CD4-positive, CD25-positive, alpha-beta regulatory T cell (primary cell): ENCODE results near the gene KLK11. TPM values are rescaled to one million over a fixed set of nuclear protein-coding genes. Genes with fewer than 3 reads are reported as not detected.

Experiments
- ATAC-seq, 2 donors: fragments of 150-1000 bp; cut with Tn5 transposase; one replicate each; pipeline ENCODE4 v1.10.0; 2021; ENCODE audit warnings: low read depth in 2 of 2, moderate number of reproducible peaks in 2 of 2, moderate library complexity in 1 of 2
- DNase-seq, 3 donors: peaks; one replicate each; pipeline versions ENCODE4 v3.0.0 to v3.0.0-alpha.2; 2012 to 2022; ENCODE audit warnings: mixed read lengths in 1 of 3
- H3K27ac ChIP-seq: one replicate; pipeline ENCODE4 v1.7.0; 2013; ENCODE audit warnings: mild to moderate bottlenecking, low read length; ENCODE audit not compliant: insufficient read depth, poor library complexity, severe bottlenecking
- H3K27me3 ChIP-seq: one replicate; pipeline ENCODE4 v1.7.0; 2013; ENCODE audit warnings: low read length; ENCODE audit not compliant: control insufficient read depth, insufficient read depth
- H3K36me3 ChIP-seq: one replicate; pipeline ENCODE4 v1.7.0; 2013; ENCODE audit warnings: mild to moderate bottlenecking, low read length, moderate library complexity; ENCODE audit not compliant: control insufficient read depth, insufficient read depth
- H3K4me1 ChIP-seq: 2 replicates; pipeline ENCODE4 v1.7.0; 2013; ENCODE audit warnings: mild to moderate bottlenecking, low read length; ENCODE audit not compliant: insufficient read depth, control insufficient read depth, poor library complexity, severe bottlenecking
- H3K4me3 ChIP-seq: one replicate; pipeline ENCODE4 v1.7.0; 2013; ENCODE audit warnings: low read depth, mild to moderate bottlenecking, low read length, moderate library complexity
- H3K9me3 ChIP-seq, 2 experiments: 1 replicate in 1 of 2; 2 replicates in 1 of 2; pipeline ENCODE4 v1.7.0; 2013; ENCODE audit warnings: low read length in 2 of 2, mild to moderate bottlenecking in 1 of 2, moderate library complexity in 1 of 2; ENCODE audit not compliant: control insufficient read depth in 2 of 2
- H3K27ac Mint-ChIP-seq, 3 donors: one replicate each; pipeline ENCODE4 v1.8.0; 2020 to 2022; ENCODE audit warnings: mild to moderate bottlenecking in 3 of 3, mixed read lengths in 3 of 3, moderate library complexity in 2 of 3
- H3K27me3 Mint-ChIP-seq: one replicate; pipeline ENCODE4 v1.8.0; 2022; ENCODE audit warnings: mild to moderate bottlenecking, mixed read lengths
- H3K36me3 Mint-ChIP-seq: one replicate; pipeline ENCODE4 v1.8.0; 2020; ENCODE audit warnings: mixed read lengths
- H3K4me1 Mint-ChIP-seq, 4 donors: one replicate each; pipeline ENCODE4 v1.8.0; 2020 to 2022; ENCODE audit warnings: mixed read lengths in 4 of 4, mild to moderate bottlenecking in 1 of 4
- H3K4me3 Mint-ChIP-seq, 4 donors: one replicate each; pipeline ENCODE4 v1.8.0; 2020 to 2022; ENCODE audit warnings: mild to moderate bottlenecking in 4 of 4, mixed read lengths in 4 of 4, moderate library complexity in 3 of 4
- H3K9me3 Mint-ChIP-seq, 7 donors: one replicate each; pipeline ENCODE4 v1.8.0; 2020 to 2022; ENCODE audit warnings: mixed read lengths in 7 of 7, mild to moderate bottlenecking in 3 of 7, moderate library complexity in 2 of 7
- polyA plus RNA-seq, 4 donors: library from polyadenylated mRNA; unstranded; fragments of 300-500 nt; fragmentation: Illumina TruSeq; gene quantifications; one replicate each; pipeline ENCODE4 v1.2.3, GENCODE V29; 2021
- total RNA-seq: library from RNA; stranded (reverse); gene quantifications from one replicate; pipeline ENCODE4 v1.2.3, GENCODE V29; 2022

The KLK11 gene
- total and polyA plus RNA-seq, 5 donors from 2014 or later, result not detected

DNA sequence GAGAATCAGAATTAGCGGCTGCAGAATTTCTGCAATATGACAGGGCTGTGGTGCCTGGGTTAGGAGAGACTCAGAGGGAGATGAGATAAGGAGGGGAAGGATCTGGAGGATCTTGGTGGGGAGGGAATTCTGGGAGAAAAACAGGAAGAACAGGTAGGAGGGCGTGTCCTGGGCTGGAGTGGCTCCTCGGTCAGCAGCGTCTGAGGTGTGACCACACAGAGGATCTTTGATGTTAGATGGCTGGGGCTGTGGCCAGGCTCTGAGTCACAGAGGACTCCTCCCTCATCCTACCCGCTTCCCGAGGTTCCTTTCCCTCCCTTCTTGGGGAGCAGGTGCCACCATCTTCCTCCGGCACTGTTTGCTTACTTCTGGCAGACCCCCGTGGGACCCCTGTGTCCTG, 50.6 kb downstream of the KLK11 start:
- no peak for DNase-seq
- Histone ChIP-seq H3K27me3 (no peaks in the 10 kb centered on the region), H3K9me3 (no peaks in the 10 kb centered on the region), H3K27ac (no peak overlapping the region), H3K36me3 (no peaks in the 10 kb centered on the region), H3K4me3 (no peak overlapping the region), H3K4me1 (no peaks in the 10 kb centered on the region)
- no peaks in the 10 kb centered on the region for H3K4me1 Mint-ChIP-seq
- peaks cover 30% of the 10 kb centered on the region for H3K27me3 Mint-ChIP-seq
- H3K9me3 Mint-ChIP-seq, result no peaks in the 10 kb centered on the region
- no peak for ATAC-seq
- H3K27ac Mint-ChIP-seq, result no peak overlapping the region
- no peaks in the 10 kb centered on the region for H3K36me3 Mint-ChIP-seq
- no peak overlapping the region for H3K4me3 Mint-ChIP-seq

DNA sequence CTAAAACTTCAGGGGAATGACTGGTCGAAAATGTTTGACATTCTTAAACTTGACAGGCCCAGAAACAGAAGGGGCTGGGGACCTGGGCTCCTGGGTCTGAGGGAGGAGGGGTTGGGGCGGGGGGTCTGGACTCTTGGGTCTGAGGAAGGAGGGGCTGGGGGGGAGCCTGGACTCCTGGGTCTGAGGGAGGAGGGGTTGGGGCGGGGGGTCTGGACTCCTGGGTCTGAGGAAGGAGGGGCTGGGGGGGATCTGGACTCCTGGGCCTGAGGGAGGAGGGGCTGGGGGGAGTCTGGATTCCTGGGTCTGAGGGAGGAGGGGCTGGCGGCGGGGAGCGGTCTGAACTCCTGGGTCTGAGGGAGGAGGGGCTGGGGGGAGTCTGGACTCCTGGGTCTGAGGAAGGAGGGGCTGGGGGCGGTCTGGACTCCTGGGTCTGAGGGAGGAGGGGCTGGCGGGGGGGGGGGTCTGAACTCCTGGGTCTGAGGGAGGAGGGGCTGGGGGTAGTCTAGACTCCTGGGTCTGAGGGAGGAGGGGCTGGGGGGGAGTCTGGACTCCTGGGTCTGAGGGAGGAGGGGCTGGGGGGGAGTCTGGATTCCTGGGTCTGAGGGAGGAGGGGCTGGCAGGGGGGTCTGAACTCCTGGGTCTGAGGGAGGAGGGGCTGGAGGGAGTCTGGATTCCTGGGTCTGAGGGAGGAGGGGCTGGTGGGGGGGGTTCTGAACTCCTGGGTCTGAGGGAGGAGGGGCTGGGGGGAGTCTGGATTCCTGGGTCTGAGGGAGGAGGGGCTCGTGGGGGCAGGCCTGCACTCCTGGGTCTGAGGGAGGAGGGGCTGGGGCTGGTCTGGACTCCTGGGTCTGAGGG, 51.5 kb downstream of the KLK11 start:
- no peak for DNase-seq
- Mint-ChIP-seq H3K27ac (no peak overlapping the region), H3K36me3 (no peaks in the 10 kb centered on the region), H3K4me3 (no peak overlapping the region), H3K9me3 (no peaks in the 10 kb centered on the region), H3K4me1 (no peaks in the 10 kb centered on the region), H3K27me3 (peaks cover 29% of the 10 kb centered on the region)
- Histone ChIP-seq H3K9me3 (no peaks in the 10 kb centered on the region), H3K27ac (no peak overlapping the region), H3K27me3 (no peaks in the 10 kb centered on the region), H3K4me3 (no peak overlapping the region), H3K36me3 (no peaks in the 10 kb centered on the region), H3K4me1 (no peaks in the 10 kb centered on the region)
- ATAC-seq, result no peak

DNA sequence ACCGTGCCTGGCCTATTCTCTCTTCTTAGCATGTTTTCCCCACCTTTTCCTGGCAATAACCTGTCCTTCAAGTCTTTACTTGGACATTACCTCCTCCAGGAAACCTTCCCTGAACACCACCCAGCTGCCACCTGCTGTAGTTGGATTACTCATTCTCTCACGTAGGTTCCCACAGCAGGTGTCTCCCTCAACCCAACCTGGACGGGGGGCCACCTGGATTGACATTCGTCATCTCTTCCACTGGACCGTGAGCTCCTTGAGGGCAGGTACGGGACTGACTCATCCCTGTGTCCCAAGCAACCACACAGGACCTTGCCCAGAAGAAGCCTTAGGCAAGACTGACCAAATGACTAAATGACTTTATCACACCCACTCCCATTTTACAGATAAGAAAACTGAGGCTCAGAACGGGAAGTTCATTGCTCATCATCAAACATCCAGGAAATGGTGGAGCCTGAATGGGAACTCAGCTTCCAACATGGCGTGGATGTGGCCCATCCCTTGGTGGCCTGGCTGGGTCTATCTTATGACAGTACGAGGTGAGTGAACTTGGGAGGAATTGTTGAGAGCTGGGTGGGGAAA, 53.5 kb downstream of the KLK11 start:
- Histone ChIP-seq H3K9me3 (no peaks in the 10 kb centered on the region), H3K27ac (no peak overlapping the region), H3K4me3 (no peak overlapping the region), H3K36me3 (no peaks in the 10 kb centered on the region), H3K4me1 (no peaks in the 10 kb centered on the region), H3K27me3 (no peaks in the 10 kb centered on the region)
- ATAC-seq, result no peak
- no peak for DNase-seq
- H3K27ac Mint-ChIP-seq, result no peak overlapping the region
- no peaks in the 10 kb centered on the region for H3K36me3 Mint-ChIP-seq
- peaks cover 29% of the 10 kb centered on the region for H3K27me3 Mint-ChIP-seq
- no peak overlapping the region for H3K4me3 Mint-ChIP-seq
- no peaks in the 10 kb centered on the region for H3K4me1 Mint-ChIP-seq
- no peaks in the 10 kb centered on the region for H3K9me3 Mint-ChIP-seq

Other genes with a start within 250 kb of the KLK11 start
- gene ACP4, start 236.2 kb downstream of the KLK11 start, total RNA-seq, result not detected
- gene ACP4, start 236.2 kb downstream of the KLK11 start, polyA plus RNA-seq, result not detected
- 0.47 TPM for gene KLK1, start 202.8 kb downstream of the KLK11 start, total RNA-seq
- gene KLK1, start 202.8 kb downstream of the KLK11 start, polyA plus RNA-seq, result under 1 TPM in 1 of 4 donors, not detected in 3; 0.48 TPM
- not detected for gene KLK15, start 193.0 kb downstream of the KLK11 start, total RNA-seq
- gene KLK15, start 193.0 kb downstream of the KLK11 start, polyA plus RNA-seq, result not detected
- not detected for gene KLK3, start 171.7 kb downstream of the KLK11 start, total RNA-seq
- not detected for gene KLK3, start 171.7 kb downstream of the KLK11 start, polyA plus RNA-seq
- gene KLK2, start 153.2 kb downstream of the KLK11 start, total RNA-seq, result not detected
- not detected for gene KLK2, start 153.2 kb downstream of the KLK11 start, polyA plus RNA-seq
- not detected for gene KLK4, start 115.2 kb downstream of the KLK11 start, total RNA-seq
- not detected for gene KLK4, start 115.2 kb downstream of the KLK11 start, polyA plus RNA-seq
- gene KLK5, start 73.6 kb downstream of the KLK11 start, total RNA-seq, result not detected
- gene KLK5, start 73.6 kb downstream of the KLK11 start, polyA plus RNA-seq, result not detected
- gene KLK6, start 57.0 kb downstream of the KLK11 start, total RNA-seq, result not detected
- not detected for gene KLK6, start 57.0 kb downstream of the KLK11 start, polyA plus RNA-seq
- gene KLK7, start 42.7 kb downstream of the KLK11 start, total RNA-seq, result not detected
- gene KLK7, start 42.7 kb downstream of the KLK11 start, polyA plus RNA-seq, result not detected
- not detected for gene KLK8, start 25.0 kb downstream of the KLK11 start, total RNA-seq
- gene KLK8, start 25.0 kb downstream of the KLK11 start, polyA plus RNA-seq, result not detected
- not detected for gene KLK10, start 6.9 kb downstream of the KLK11 start, total RNA-seq
- not detected for gene KLK10, start 6.9 kb downstream of the KLK11 start, polyA plus RNA-seq
- gene KLK12, start 8.4 kb upstream of the KLK11 start, total RNA-seq, result not detected
- gene KLK12, start 8.4 kb upstream of the KLK11 start, polyA plus RNA-seq, result not detected
- not detected for gene KLK13, start 38.5 kb upstream of the KLK11 start, total RNA-seq
- not detected for gene KLK13, start 38.5 kb upstream of the KLK11 start, polyA plus RNA-seq
- 0.35 TPM for gene KLK14, start 56.3 kb upstream of the KLK11 start, total RNA-seq
- not detected for gene KLK14, start 56.3 kb upstream of the KLK11 start, polyA plus RNA-seq
- gene CTU1, start 81.8 kb upstream of the KLK11 start, total RNA-seq, result 5.9 TPM
- 1 to 10 TPM; 3.4 to 8.0 (median 4.5) TPM for gene CTU1, start 81.8 kb upstream of the KLK11 start, polyA plus RNA-seq
- gene SIGLEC9, start 98.3 kb upstream of the KLK11 start, total RNA-seq, result 1.1 TPM
- gene SIGLEC9, start 98.3 kb upstream of the KLK11 start, polyA plus RNA-seq, result under 1 TPM in 3 of 4 donors, not detected in 1; 0.33 to 0.52 (median 0.37) TPM
- gene SIGLEC7, start 115.7 kb upstream of the KLK11 start, total RNA-seq, result not detected
- not detected for gene SIGLEC7, start 115.7 kb upstream of the KLK11 start, polyA plus RNA-seq
- gene CD33, start 198.5 kb upstream of the KLK11 start, total RNA-seq, result 0.99 TPM
- gene CD33, start 198.5 kb upstream of the KLK11 start, polyA plus RNA-seq, result 1 to 10 TPM in 1 of 4 donors, not detected in 3; 1.1 TPM
- not detected for gene SIGLECL1, start 224.5 kb upstream of the KLK11 start, total RNA-seq
- not detected for gene SIGLECL1, start 224.5 kb upstream of the KLK11 start, polyA plus RNA-seq